Brain pericyte (primary cell): ENCODE measurements around the gene CPTP.

Source experiments
- DNase-seq: peaks from one replicate; pipeline ENCODE4 v3.0.0-alpha.2; 2012; ENCODE audit warnings: low read depth, low spot score

CPTP gene

DNA sequence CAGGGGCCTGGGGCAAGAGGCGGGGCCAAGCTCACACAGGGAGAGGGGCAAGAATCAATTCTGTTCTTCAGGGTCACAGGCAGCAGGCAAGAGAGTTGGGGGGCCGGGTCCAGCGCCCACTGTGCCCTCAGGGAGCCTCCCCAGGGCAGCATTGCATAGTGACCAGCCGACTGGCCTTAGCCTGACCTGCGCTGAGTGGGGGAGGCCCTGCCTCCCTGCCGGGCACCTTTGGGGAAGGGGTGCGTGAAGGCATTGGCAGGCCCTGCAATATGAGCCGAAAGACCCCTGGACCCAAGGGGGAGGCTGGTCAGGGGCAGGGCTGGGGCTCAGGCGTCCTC lies 32.2 kb upstream of the CPTP start:
- no peak for DNase-seq

GRCh38 chr1:1292851-1293250 lies 31.8 kb upstream of the CPTP start:
- DNase-seq: no peak

GRCh38 chr1:1293263-1294249 lies 31.0 kb upstream of the CPTP start:
- no peak for DNase-seq

DNA sequence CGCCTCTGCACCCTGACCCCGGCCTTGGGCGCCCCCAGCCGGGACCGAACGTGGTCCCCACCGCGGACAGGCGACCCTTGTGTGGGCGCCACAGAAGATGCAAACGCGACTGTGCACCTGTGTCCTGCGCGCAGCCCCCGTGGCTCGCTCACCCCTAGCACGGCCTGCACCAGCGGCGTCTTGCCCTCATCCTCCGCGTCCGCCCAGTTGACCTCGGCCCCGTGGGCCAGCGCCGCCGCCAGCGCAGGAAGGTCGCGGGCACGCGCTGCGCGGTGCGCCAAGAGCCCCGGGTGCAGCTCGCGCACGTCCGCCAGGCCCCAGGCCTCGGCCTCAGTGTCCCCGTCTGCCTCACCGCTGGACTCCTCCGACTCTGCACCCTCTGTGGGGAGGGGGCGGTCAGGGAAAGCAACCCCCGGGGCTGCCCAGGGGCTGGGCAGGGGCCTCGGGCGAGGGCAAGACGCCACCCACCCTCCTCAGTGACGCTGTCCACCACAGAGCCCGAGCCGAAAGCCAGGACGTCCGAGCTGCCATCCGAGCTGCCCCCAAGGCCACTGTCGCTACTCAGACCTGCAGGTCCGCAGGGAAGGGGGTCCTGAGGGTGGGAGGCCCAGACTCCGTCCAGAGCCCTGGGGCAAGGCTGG lies 30.2 kb upstream of the CPTP start:
- no peak for DNase-seq

- DNase-seq: no peak
These were observed 29.3 kb upstream of the CPTP start for GRCh38 chr1:1295154-1295923.

DNA sequence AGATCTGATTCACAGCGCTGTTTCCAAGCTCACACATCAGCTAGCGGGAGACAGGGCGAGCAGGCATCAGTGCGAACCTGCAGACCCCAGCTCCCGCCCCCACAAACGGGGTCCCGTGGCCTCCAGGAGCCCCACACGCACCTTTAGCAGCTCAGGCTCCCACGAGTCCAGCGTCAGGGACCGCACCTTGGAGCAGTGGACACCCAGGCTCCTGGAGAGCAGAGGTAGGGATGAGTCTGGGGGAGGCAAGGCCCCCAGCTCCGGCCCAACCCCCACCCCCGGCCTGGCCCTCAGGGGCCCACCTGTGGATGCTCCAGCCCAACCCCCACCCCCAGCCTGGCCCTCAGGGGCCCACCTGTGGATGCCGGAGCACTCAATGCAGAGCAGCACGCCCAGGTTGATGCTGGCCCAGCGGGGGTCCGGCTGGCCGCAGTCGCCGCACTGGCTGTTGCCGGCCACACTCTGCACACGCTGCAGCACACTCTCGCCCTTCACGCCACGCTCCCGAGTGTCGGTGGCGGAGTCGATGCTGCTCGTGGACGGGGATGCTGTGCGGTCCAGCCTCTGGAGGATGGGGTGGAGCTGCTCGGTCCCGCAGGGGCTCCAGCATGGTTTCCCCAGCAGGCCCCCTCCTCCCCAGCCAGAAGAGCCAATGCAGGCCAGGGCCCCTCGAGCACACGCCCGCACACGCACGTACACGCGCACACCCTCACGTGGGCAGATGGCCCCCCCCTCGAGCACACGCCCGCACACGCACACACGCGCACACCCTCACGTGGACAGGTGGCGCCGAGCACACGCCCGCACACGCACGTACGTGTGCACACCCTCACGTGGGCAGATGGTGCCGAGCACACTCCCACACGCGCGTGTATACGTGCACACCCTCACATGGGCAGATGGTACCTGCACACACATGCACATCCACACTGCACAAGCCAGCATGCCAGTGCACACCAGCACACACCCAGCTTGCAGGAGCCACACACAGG lies 28.2 kb upstream of the CPTP start:
- DNase-seq: no peak

DNA sequence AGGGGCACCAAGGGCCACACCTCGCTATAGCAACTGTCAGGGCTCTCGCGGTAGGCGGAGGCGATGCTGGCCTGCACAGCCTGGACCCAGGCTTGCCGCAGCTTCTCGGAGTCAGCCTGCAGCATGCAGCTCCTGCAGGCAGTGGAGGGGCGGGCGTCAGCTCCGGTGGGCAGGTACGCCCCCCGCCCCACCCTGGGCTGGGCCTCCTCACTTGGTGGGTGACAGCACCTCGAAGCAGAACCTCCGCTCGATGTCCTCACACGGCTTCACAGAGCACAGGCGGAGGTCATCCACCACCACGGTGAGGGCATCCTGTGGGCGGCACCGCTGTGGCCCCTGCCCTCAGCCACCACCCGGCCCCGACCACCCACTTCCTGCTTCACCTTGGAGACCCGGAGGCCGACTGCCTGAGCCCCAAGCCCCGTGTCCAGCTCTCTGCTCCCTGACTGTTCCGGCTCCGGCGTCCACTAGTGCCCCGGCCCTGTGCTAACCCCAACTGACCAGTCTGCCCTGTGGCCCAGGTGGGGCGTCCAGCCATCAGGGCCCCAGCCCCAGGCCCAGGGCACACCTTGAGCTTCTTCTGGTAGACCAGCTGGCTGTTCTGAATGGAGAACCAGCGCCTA lies 26.7 kb upstream of the CPTP start:
- DNase-seq: no peak

GRCh38 chr1:1298861-1299685 lies 25.5 kb upstream of the CPTP start:
- no peak for DNase-seq

DNA sequence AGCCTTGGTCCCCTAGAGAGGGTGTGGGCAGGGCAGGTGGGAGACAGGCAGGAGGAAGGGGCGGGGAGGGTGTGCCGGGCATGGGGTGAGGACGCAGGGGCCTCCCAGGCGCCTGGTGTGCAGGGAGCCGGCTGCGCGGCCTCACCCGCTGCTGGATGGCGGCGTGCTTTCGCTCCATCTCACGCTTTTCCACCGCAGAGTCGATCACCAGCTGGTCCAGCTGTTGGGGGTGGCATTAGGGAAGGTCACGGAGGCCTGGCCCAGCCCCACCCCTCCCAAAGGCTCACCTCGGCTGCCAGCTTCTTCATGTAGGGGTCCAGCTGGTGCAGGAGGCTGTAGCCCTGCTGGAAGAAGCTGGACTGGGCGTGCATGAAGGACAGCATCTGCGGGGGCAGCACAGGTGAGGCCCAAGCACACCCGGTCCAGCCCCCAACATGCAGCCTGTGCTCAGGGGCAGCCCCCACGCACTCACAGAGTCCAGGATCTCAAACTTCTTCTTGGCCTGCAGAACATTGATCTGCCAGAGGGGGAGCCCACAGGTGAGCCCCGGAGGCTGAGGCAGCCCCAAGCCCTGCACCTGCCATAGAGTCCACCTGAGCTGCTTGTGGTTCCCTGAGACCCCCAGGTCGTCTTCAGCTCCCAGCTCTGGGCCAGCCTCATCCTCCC lies 24.8 kb upstream of the CPTP start:
- no peak for DNase-seq

GRCh38 chr1:1300352-1300739 lies 24.3 kb upstream of the CPTP start:
- no peak for DNase-seq

DNA sequence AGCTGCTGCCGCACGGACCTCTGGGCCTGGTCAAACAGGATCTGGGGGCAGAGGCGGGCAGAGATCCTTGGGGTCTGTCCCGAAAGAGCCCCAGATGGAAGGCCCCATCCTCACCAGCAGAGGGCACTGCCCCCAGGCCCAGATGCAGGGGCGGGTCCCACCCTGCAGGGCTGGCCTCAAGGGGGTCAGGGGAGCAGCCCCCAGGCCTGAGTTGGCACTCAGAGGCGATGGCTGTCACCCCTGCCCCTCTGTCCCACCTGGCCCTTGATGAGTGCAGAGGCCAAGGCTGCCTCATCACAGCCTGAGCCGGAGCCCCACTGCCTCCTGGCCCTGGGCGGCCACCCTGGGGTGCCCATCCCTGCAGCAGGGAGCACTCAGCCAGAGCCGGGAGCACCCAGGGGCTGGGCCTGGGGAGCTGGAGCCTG lies 22.6 kb upstream of the CPTP start:
- no peak for DNase-seq

GRCh38 chr1:1302951-1303509 lies 21.6 kb upstream of the CPTP start:
- DNase-seq: no peak

GRCh38 chr1:1303736-1304135 lies 20.9 kb upstream of the CPTP start:
- no peak for DNase-seq

- DNase-seq: peak; percentile 42
These were observed 20.0 kb upstream of the CPTP start for GRCh38 chr1:1304331-1305299.

- no peak for DNase-seq
These were observed 19.1 kb upstream of the CPTP start for GRCh38 chr1:1305300-1306069.

GRCh38 chr1:1306070-1306660 lies 18.4 kb upstream of the CPTP start:
- DNase-seq: no peak
